ENCODE data around the gene GGT6.
"Not testable (repeated sequence)": the region's sequence is repeated elsewhere in the genome, so short reads cannot be mapped to it uniquely, and the experiment has no call there.

The GGT6 gene

GRCh38 chr17:4560421-4560820 lies at the start of gene GGT6:
GGT6 (minus strand) TSS chr17:4560577; CDS start chr17:4560521, 56 bp downstream.
- in situ Hi-C loops (cut with HindIII; ENCODE audit: low sequenced_read_pairs), result no loop called here
- TF ChIP-seq, protein P1, sequence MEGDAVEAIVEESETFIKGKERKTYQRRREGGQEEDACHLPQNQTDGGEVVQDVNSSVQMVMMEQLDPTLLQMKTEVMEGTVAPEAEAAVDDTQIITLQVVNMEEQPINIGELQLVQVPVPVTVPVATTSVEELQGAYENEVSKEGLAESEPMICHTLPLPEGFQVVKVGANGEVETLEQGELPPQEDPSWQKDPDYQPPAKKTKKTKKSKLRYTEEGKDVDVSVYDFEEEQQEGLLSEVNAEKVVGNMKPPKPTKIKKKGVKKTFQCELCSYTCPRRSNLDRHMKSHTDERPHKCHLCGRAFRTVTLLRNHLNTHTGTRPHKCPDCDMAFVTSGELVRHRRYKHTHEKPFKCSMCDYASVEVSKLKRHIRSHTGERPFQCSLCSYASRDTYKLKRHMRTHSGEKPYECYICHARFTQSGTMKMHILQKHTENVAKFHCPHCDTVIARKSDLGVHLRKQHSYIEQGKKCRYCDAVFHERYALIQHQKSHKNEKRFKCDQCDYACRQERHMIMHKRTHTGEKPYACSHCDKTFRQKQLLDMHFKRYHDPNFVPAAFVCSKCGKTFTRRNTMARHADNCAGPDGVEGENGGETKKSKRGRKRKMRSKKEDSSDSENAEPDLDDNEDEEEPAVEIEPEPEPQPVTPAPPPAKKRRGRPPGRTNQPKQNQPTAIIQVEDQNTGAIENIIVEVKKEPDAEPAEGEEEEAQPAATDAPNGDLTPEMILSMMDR (IDR thresholded peaks at IDR 0.05; ENCODE audit: low read depth, low read length, missing control alignments), result no peak
- no peak within 1 kb of the TSS for H3K4me3 ChIP-seq (ENCODE audit: low read depth, low read length)
- DNase-seq (ENCODE audit: low read depth), result no peak

DNA sequence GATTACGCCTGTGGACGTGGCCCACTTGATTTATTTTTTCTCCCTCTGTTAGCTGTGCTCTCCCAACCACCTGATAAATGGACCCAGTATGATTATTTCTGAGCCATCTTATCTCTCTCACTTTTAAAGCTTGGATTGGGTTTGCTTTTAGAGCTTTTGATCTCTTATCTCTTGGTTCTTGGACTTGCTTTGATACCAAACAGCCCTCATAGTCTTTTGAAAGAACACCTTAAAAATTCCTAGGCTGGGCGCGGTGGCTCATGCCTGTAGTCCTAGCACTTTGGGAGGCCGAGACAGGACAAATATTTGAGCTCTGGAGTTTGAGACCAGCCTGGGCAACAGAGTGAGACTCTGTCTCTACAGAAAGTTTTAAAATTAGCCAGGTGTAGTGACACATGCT lies 49.8 kb upstream of the GGT6 start:
- in situ Hi-C loops (cut with HindIII; ENCODE audit: low sequenced_read_pairs), result loop anchor here (5.0 kb wide), 1 partner anchor 73 kb away; no protein-coding TSS in a partner anchor

GRCh38 chr17:4609761-4610160 lies 49.4 kb upstream of the GGT6 start:
- in situ Hi-C loops (cut with HindIII; ENCODE audit: low sequenced_read_pairs), result loop anchor here (5.0 kb wide), 1 partner anchor 72 kb away; no protein-coding TSS in a partner anchor
- H3K4me3 ChIP-seq (ENCODE audit: low read depth, low read length), result no peak overlapping the region
- TF ChIP-seq, protein P1 (IDR thresholded peaks at IDR 0.05; ENCODE audit: low read depth, low read length, missing control alignments), result no peak
- DNase-seq (ENCODE audit: low read depth), result no peak

More for the DNA sequence above, 49.8 kb upstream of the GGT6 start:
- H3K4me3 ChIP-seq (ENCODE audit: low read depth, low read length), result no peak overlapping the region
- DNase-seq (ENCODE audit: low read depth), result no peak
- TF ChIP-seq, protein P1 (IDR thresholded peaks at IDR 0.05; ENCODE audit: low read depth, low read length, missing control alignments), result no peak

- no peak overlapping the region for H3K4me3 ChIP-seq (ENCODE audit: low read depth, low read length)
These were observed 47.4 kb upstream of the GGT6 start for GRCh38 chr17:4607773-4608187.

GRCh38 chr17:4607261-4607741 lies 46.9 kb upstream of the GGT6 start:
- no peak for DNase-seq (ENCODE audit: low read depth)
- H3K4me3 ChIP-seq (ENCODE audit: low read depth, low read length), result no peak overlapping the region
- TF ChIP-seq, protein P1 (IDR thresholded peaks at IDR 0.05; ENCODE audit: low read depth, low read length, missing control alignments), result no peak
- in situ Hi-C loops (cut with HindIII; ENCODE audit: low sequenced_read_pairs), result no loop called here

More at GRCh38 chr17:4607773-4608187, 47.4 kb upstream of the GGT6 start:
- in situ Hi-C loops (cut with HindIII; ENCODE audit: low sequenced_read_pairs), result no loop called here
- TF ChIP-seq, protein P1 (IDR thresholded peaks at IDR 0.05; ENCODE audit: low read depth, low read length, missing control alignments), result no peak
- DNase-seq (ENCODE audit: low read depth), result peak; percentile 31

DNA sequence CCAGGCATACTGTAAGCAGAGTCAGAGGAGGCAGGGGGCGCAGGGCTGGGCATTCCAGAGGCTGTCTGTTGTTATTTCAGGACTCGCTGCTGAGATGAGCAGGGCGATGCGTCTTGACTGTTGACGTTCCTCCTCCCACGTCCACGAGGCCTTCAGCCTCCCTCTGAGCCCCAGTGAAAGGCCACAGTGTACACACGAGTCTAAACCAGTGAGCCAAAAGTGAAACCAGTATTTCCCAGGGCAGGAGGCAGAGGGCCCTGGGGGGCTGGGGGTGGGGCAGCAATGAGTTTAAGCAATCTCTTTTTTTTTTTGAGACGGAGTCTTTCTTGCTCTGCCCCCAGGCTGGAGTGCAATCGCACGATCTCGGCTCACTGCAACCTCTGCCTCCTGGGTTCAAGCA lies 45.4 kb upstream of the GGT6 start:
- in situ Hi-C loops (cut with HindIII; ENCODE audit: low sequenced_read_pairs), result no loop called here
- no peak for DNase-seq (ENCODE audit: low read depth)
- no peak overlapping the region for H3K4me3 ChIP-seq (ENCODE audit: low read depth, low read length)
- TF ChIP-seq, protein P1 (IDR thresholded peaks at IDR 0.05; ENCODE audit: low read depth, low read length, missing control alignments), result no peak

DNA sequence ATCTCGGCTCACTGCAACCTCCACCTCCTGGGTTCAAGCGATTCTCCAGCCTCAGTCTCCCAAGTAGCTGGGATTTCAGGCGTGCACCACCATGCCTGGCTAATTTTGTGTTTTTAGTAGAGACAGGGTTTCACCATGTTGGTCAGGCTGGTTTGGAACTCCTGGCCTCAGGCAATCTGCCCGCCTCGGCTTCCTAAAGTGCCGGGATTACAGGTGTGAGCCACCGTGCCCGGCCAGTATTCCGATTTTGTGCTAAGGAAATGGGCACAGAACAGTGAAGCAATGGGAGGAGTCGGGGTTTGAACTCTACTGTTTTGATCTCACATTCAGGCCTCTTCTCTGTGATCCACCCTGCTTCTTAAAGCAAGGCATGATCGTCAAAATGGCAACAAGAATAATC lies 44.4 kb upstream of the GGT6 start:
- in situ Hi-C loops (cut with HindIII; ENCODE audit: low sequenced_read_pairs); DNase-seq (ENCODE audit: low read depth); H3K4me3 ChIP-seq (ENCODE audit: low read depth, low read length): not testable (repeated sequence)
